Adipocyte (in vitro differentiated cells): ENCODE data around the gene WDR4.

Source experiments
- DNase-seq: peaks from one replicate; pipeline ENCODE4 v3.0.0-alpha.2; 2015; ENCODE audit warnings: low read depth
- H3K27me3 ChIP-seq: replicated peaks from 2 replicates; pipeline ENCODE4 v1.7.0; 2013; ENCODE audit warnings: mild to moderate bottlenecking, low read length, moderate library complexity; ENCODE audit not compliant: control insufficient read depth, insufficient read depth
- H3K36me3 ChIP-seq: 2 replicates; pipeline ENCODE4 v1.7.0; 2013; ENCODE audit warnings: low read length, mild to moderate bottlenecking, moderate library complexity; ENCODE audit not compliant: control insufficient read depth, insufficient read depth, severe bottlenecking
- H3K4me1 ChIP-seq: 2 replicates; pipeline ENCODE4 v1.7.0; 2013; ENCODE audit warnings: mild to moderate bottlenecking, low read length, moderate library complexity; ENCODE audit not compliant: control insufficient read depth, insufficient read depth
- H3K4me3 ChIP-seq: 2 replicates; pipeline ENCODE4 v1.7.0; 2013; ENCODE audit warnings: mild to moderate bottlenecking, low read length, moderate library complexity
- H3K9ac ChIP-seq: 2 replicates; pipeline ENCODE4 v1.7.0; 2013; ENCODE audit warnings: mild to moderate bottlenecking, low read length, moderate library complexity
- H3K9me3 ChIP-seq: 2 replicates; pipeline ENCODE4 v1.7.0; 2013; ENCODE audit warnings: mild to moderate bottlenecking, low read length, moderate library complexity; ENCODE audit not compliant: control insufficient read depth

WDR4 gene

DNA sequence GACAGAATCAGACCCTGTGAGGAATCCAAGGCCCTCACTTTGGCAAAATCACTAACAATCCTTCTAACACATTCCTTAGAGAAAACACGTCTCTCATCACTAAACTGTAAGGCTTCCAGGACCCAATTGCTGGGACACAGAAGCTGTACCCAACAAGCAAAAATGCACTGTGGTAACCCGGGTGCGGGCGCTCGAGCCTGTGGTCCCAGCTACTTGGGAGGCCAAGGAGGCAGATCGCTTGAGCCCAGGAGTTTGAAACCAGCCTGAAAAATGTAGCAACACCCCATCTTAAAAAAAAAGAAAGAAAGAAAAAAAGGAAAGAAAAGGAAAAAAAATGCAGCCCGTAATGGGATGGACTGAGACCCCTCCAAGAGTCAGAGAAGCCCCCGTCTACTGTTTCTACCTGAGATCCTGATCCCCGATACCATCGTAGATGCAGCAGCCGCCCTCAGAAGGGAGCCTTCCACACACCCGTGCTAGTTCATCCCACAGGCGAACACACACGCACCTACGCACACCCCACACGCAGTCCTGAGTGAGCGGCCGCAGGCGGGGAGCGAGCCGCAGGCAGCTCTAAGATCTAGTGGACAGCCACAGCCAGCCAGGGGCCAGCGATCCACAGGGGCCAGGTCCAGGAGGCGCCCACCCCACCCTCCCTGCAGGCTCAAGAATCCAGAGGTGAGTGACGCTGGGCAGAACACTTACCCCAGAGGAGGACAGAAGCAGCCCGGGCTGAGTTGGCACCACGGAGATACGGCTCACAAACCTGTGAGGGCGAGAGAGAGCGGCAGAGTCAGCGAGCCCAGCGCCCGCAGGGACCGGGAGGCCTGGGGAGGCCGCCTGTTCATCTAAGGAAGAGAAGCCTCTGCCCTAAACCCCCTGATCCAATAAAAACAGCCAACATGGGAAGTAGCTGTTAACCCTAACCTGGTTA lies 20.1 kb downstream of the WDR4 start:
- DNase-seq, result no peak
- Histone ChIP-seq H3K9me3 (no peaks in the 10 kb centered on the region), H3K9ac (no peak overlapping the region), H3K4me3 (no peak overlapping the region), H3K4me1 (no peaks in the 10 kb centered on the region), H3K27me3 (no peaks in the 10 kb centered on the region), H3K36me3 (peaks cover 88% of the 10 kb centered on the region)

DNA sequence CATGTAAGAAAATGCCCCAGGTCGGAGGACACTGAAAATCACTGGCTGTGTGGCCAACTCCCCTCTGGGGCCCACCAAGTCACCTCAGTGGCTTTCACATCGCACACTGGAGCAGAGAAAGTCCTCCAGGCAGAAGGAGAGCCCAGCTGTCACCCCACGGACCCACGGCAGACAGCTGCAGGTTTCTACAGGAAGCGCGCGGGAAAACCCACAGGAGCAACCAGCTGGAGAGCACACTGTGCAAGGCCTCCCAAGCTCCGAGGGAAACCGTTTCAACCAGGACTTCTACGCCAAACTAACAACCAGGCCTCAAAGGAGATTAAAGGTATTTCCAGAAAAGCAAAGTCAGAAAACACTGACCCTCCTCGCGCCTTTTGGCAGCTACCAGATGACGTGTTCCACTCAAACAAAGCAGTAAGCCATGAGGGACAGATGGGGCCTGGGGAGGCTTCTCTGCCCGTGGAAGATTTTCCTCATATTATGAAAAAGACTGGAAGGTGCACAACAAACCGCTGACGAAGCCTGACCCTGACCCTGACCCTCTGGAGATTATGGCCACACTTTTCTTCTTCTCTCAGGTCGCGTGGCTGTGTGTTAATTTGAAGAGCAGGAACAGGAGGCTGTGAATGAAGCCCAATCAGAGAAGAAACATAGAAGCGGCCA lies 21.0 kb downstream of the WDR4 start:
- peaks cover 92% of the 10 kb centered on the region for H3K36me3 ChIP-seq

DNA sequence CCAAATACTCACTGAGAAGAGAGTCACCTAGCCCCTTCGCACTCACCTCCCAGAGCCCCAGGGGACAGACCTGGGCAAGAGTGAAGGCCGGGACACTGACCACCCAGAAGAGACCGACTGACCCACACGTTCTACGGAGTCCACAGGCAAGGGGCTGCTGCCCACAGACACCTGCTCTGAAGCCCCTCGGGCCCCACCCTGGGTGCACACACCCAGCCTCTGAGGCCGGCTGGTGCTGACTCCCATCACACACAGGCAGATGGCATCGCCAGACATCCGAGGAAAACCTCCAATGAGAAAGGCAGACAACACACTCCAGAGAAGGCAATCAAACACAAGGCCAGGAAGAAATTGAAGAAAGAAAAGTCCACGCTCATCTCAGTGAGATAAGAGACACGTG lies 22.1 kb downstream of the WDR4 start:
- DNase-seq, result no peak
- H3K4me1 ChIP-seq, result no peaks in the 10 kb centered on the region
- H3K9me3 ChIP-seq, result no peaks in the 10 kb centered on the region
- H3K9ac ChIP-seq, result no peak overlapping the region
- H3K27me3 ChIP-seq, result no peaks in the 10 kb centered on the region
- H3K4me3 ChIP-seq, result no peak overlapping the region
- peaks cover 91% of the 10 kb centered on the region for H3K36me3 ChIP-seq

More for the DNA sequence above, 21.0 kb downstream of the WDR4 start:
- no peaks in the 10 kb centered on the region for H3K27me3 ChIP-seq
- DNase-seq, result no peak
- no peak overlapping the region for H3K9ac ChIP-seq
- no peaks in the 10 kb centered on the region for H3K9me3 ChIP-seq
- no peaks in the 10 kb centered on the region for H3K4me1 ChIP-seq
- H3K4me3 ChIP-seq, result no peak overlapping the region

DNA sequence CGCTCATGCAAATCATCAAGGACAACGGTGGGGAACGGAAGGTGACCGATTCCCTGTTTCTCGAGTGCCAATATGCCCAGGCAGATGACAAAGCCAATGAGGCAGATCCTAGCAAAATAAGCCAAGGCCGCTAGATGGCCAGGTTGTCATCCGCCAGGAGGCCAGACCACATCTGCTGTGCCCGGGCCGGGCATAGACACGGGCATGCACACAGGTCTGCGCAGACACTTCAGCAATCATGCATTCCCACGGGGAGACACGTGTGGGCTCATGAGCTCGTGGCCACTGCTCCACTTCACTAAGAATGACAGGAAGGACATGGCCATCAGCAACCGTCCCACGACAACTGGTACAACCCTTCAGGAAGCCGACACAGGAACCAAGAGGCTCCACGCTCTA lies 23.4 kb downstream of the WDR4 start:
- no peaks in the 10 kb centered on the region for H3K4me1 ChIP-seq
- H3K4me3 ChIP-seq, result no peak overlapping the region
- no peaks in the 10 kb centered on the region for H3K27me3 ChIP-seq
- H3K9me3 ChIP-seq, result no peaks in the 10 kb centered on the region
- H3K9ac ChIP-seq, result no peak overlapping the region
- no peak for DNase-seq
- H3K36me3 ChIP-seq, result peaks cover 95% of the 10 kb centered on the region

DNA sequence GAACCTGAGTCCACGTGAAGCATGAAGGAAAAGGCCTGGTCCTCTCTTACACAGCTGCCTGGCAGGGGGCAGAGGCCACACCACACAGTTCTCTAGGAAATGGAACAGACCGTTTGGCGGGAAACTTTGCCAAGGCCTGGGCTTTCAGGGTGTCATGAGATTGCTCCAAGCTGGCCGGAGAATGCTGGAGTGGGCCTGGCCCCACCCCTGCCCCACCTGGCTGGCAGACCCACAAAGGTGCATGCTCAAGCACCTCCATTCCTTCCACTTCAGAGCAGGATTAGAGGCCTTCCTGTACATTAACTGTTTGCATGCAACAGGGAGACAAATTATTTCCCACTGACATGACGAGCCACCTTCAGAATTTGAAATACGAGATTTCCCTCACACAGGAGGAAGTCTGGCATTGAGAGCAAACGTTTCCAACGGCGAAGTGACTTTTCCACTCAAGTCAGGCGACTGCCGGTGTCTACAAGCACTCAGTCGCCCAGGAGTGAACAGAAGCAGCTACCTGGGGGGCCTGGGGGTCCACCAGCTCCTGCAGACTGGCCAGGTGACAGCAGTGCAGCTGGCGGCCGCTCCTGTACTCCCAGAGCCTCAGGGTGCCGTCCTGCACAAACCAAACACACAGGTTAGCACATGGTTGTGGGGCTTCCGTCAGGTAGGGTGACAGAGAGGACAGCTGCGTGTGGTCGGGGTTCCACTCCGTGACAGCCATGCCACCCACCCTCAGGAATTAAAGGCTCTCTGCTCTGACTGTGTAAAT lies 24.0 kb downstream of the WDR4 start:
- H3K27me3 ChIP-seq, result no peaks in the 10 kb centered on the region

DNA sequence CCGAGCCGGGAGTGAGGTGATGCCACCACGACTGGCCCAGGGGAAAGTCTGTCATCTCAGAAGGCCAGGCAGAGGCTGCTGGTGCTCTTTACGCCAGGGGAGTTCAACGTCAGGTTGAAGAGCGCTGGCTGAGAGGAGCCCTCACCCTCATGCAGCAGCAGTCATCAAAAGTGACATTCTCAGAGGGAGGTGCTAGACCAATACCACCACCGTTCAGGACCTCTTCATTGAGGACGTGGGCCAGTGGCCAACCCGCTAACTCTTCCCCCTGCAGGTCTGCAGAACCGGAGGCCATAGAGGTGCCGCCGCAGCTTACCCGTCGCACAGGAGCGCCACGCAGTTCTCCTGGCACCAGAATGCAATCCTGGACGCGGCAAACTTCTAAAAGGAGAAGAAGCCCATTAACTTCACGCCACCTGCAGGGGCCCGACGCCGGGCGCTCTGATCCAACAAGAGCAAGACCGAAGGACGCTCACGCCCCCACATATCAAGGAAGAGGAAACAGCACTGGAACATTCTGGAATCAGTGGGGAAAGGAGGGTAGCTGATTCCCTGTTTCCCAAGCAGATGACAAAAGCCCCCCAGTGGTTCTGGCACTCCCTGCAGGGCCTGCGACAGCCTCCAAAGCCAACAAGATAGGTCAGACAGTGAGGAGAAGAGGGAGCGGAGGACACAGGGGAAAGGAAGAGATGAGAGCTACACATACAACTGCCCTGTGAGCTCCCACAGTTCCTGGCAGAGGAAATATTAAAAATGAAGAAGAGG lies 24.9 kb downstream of the WDR4 start:
- no peak for DNase-seq
- Histone ChIP-seq H3K4me3 (no peak overlapping the region), H3K27me3 (no peaks in the 10 kb centered on the region), H3K9me3 (no peaks in the 10 kb centered on the region), H3K4me1 (no peaks in the 10 kb centered on the region), H3K9ac (no peak overlapping the region), H3K36me3 (peaks cover 98% of the 10 kb centered on the region)

More for the DNA sequence above, 24.0 kb downstream of the WDR4 start:
- Histone ChIP-seq H3K9me3 (no peaks in the 10 kb centered on the region), H3K4me3 (no peak overlapping the region), H3K9ac (no peak overlapping the region), H3K36me3 (peaks cover 96% of the 10 kb centered on the region), H3K4me1 (no peaks in the 10 kb centered on the region)
- no peak for DNase-seq

DNA sequence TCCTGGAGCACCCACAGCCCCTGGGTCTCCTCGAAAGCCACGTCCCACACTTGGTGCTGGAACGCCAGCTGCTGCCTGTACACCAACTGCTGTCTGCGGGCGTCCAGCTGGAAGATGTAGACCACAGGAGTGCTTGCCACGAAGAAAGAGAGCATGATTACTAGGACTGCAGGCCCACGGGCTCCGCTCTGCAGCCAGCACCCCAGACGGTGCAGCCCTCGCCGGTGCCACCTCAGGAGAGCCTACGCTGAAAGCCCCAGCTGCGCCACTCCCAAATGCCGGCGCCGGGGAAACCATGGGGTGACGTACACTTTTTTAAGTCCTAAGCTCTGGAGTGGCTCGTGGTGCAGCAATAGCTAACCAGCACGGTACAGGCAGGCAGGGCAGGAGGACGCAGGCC lies 25.7 kb downstream of the WDR4 start:
- Histone ChIP-seq H3K9ac (no peak overlapping the region), H3K36me3 (peaks cover 96% of the 10 kb centered on the region), H3K4me1 (no peaks in the 10 kb centered on the region), H3K9me3 (no peaks in the 10 kb centered on the region), H3K27me3 (no peaks in the 10 kb centered on the region), H3K4me3 (no peak overlapping the region)
- DNase-seq, result no peak

DNA sequence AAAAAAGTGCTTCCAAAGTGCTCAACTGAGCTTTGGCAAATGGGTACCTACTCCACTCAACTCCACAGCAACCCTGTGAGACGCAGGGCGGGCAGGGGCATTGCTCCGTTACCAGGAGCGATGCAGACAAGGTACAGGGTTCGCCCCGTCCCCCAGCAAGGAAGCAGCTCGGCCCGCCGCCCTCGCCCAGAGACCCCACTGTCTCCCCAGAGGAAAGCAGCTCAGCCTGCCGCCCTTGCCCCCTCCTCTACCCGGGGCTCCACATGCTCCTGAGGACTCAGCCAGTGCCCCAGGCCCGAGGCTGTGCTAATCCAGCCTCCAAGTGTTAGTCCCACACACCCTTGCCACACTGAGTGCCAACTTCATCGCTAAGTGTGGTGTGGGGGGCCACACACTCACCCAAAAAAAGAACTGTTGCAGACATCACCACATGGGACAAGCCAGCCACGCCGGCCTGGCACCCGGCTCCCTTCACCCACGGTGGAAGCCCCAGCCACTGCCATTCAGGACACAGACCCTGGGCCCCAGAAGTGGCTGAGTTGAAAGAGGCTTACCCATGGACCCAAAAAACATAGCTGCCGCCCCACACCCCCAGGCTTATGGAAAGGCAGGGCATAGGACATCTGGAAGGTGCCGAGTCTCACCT lies 26.3 kb downstream of the WDR4 start:
- Histone ChIP-seq H3K36me3 (peaks cover 92% of the 10 kb centered on the region), H3K9me3 (no peaks in the 10 kb centered on the region), H3K27me3 (no peaks in the 10 kb centered on the region), H3K4me1 (no peaks in the 10 kb centered on the region), H3K4me3 (no peak overlapping the region), H3K9ac (no peak overlapping the region)
- no peak for DNase-seq

DNA sequence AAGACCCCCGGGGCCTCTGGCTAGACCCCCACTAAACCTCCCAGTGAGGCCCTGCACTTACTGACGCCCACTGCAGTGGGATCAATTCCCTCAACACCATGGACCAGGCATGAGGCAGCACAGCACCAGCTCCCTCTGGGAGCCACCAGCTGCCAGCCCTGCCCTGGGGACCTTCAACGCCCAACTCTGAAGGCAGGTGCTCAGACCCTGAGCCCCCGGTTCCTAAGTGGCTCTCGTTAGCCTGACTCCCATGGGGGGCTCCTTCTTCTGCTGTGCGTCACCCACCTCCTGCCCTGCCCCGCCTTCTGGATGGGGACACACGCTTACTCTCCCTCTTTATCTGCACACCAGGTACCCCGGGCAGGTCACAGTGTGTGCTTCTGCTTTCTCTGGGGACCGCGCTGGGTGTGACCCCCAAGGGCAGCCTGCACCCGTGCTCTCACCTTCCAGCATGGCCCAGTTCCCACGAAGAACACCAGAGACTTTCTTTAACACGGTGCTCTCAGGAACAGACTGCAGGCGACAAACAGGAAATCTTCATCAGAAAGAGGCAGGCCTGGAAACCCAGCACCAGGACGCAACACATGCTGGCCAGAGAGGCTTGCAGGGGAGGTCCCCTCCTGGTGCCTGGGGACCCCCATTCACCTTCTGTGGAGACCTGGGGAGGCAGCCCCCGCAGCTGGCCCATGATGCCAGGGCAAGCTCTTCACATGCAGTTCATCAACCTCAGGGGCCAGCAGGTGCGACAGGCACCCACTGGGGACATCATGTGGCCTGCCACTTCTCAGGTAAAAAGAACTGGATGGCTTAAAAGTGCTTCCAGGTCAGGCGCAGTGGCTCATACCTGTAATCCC lies 27.3 kb downstream of the WDR4 start:
- Histone ChIP-seq H3K4me3 (no peak overlapping the region), H3K4me1 (no peaks in the 10 kb centered on the region), H3K27me3 (no peaks in the 10 kb centered on the region), H3K36me3 (peaks cover 91% of the 10 kb centered on the region), H3K9ac (no peak overlapping the region), H3K9me3 (no peaks in the 10 kb centered on the region)
- DNase-seq, result no peak
